GM10266 (cell line): Measurements from ENCODE around the gene FAM120C.

Source experiments
- DNase-seq: peaks from one replicate; pipeline ENCODE4 v3.0.0; 2012; ENCODE audit errors: extremely low spot score
- CTCF ChIP-seq: IDR thresholded peaks from 2 replicates; pipeline ENCODE4 v1.5.1; 2012; ENCODE audit warnings: mild to moderate bottlenecking, low read depth; ENCODE audit not compliant: control insufficient read depth, insufficient read depth; ENCODE audit errors: missing control alignments

The FAM120C gene

GRCh38 chrX:54063361-54063760 lies 119.7 kb downstream of the FAM120C start:
- TF ChIP-seq CTCF = no peak
- no peak for DNase-seq

GRCh38 chrX:54049801-54050200 lies 133.3 kb downstream of the FAM120C start:
- DNase-seq = no peak
- TF ChIP-seq CTCF = no peak

GRCh38 chrX:54048412-54048811 lies 134.6 kb downstream of the FAM120C start:
- no peak for TF ChIP-seq CTCF
- DNase-seq = no peak

GRCh38 chrX:54045563-54046228 lies 137.4 kb downstream of the FAM120C start:
- no peak for TF ChIP-seq CTCF
- no peak for DNase-seq

- TF ChIP-seq CTCF = no peak
- DNase-seq = no peak
Observed at GRCh38 chrX:54044877-54045338, 138.1 kb downstream of the FAM120C start.

GRCh38 chrX:54044126-54044876 lies 138.8 kb downstream of the FAM120C start, which contains the start of gene PHF8:
Gene PHF8, minus strand, starts transcription at chrX:54044473. Its CDS starts 1,745 bp downstream, at chrX:54042728.
- no peak for TF ChIP-seq CTCF
- peak; percentile 83 for DNase-seq

GRCh38 chrX:54043541-54044125 lies 139.4 kb downstream of the FAM120C start:
- TF ChIP-seq CTCF = no peak
- DNase-seq = peak; percentile 7
